ENCODE data around the gene SH3BP5L.

GRCh38 chr1:248802454-248802853, 23.3 kb downstream of the SH3BP5L start:
- TF ChIP-seq CTCF (IDR thresholded peaks at IDR 0.05) (no peak), EP300 (IDR thresholded peaks at IDR 0.05) (no peak)
